NCI-H226 (cell line): ENCODE data around the gene SPSB3.
A peak's percentile ranks its signal among the peaks of the same experiment; 100 is the strongest.

Experiments
- DNase-seq: peaks from one replicate; pipeline ENCODE4 v3.0.0-alpha.2; 2015

The SPSB3 gene

DNA sequence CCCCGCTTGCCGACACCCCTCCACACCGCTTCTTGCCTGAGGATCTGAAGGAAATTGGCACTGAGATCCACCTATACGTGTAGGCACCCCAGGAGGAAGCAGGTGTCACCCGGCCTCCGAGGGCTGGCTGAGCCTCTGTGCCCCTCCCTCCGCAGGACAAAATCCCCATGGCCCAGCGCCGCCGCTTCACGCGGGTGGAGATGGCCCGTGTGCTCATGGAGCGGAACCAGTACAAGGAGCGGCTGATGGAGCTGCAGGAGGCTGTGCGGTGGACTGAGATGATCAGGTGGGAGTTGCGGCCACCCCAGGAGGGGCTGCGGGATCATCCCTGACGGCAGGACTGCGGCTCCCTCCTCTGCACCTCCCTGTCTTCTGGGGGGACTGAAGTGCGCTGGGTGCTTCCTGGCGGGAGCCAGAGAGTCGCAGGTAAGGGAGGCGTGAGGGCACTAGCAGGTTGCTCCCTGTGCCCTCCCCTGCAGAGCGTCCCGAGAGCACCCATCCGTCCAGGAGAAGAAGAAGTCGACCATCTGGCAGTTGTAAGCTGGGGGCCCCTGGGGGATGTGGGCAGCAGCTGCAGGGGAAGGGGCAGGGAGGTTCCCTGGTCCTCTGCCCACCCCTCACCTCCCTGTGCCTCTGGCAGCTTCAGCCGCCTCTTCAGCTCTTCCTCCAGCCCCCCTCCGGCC lies 20.0 kb downstream of the SPSB3 start:
- DNase-seq = no peak

DNA sequence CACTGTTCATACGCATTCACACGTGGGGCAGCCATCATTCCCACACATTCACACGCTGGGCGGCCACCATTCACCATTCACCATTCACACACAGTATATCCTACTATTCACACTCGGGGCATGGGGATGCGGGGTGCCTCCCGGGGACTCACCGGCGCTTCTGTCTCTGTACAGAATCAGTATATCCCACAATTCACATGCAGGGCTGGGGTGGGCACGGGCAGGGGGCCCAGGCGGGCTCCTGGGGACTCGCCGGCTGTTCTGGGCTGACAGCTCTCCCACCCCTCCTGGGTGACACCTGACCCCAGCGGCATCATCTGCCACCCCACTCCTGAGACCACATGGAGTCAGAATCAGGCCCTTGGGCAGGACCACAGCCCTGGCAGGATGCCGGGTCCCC lies 20.6 kb downstream of the SPSB3 start:
- no peak for DNase-seq

DNA sequence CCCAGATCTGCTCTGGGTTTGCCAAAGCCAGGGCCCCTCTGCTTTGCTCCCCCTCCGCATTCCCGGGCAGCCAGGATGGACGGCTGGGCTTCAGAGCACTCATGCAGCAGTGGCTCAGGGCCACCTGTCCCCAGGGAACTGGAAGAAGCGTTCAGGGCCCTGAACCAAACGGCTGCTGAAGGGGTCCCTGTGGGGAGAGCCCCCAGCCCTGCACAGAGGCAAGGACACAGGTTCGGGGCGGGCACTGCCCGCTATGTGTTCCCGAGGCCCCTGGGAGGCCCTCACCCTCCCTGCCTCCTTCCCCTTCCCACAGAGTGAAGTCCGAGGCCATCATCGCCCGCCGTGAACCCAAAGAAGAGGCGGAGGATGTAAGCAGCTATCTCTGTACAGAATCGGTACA lies 21.5 kb downstream of the SPSB3 start:
- no peak for DNase-seq

DNA sequence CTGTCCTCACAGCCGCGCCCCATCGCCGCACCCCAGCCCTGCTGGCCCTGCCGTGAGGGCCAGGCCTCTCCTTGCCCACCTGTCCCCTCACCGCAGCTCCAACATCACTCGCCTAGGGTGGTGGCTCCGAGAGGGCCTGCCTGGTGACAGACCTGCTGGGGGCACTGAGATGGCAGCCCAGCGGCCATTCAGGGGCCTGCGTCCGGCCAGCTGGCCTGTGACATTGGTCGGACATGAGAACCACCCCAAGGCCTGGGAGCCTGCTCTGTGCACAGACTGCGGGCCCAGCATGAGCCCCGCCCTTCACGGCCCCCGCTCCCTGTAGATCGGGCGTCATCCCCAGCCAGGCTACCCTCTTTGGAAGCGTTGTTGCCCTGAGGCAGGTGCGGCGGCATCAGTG lies 22.9 kb downstream of the SPSB3 start:
- DNase-seq = no peak

DNA sequence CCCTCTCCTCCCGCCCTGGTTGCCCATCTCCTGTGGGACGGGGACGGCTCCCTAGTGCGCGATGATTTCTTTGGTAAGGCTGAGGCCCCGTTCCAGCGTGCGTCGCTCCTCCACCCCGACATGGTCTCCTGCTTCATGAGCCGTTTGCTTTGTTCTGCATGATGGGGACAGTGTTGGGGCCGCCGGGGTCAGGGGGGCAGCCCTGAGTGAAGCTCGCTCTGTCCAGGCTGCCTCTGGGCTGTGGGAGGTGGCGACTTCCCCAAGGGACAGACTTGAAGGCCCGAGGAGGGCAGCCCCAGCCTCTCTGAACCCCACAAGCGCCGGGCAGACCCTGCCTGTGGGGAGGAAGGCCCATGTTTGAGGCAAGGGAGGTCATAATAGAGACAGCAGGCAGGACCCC lies 23.4 kb downstream of the SPSB3 start:
- no peak for DNase-seq

DNA sequence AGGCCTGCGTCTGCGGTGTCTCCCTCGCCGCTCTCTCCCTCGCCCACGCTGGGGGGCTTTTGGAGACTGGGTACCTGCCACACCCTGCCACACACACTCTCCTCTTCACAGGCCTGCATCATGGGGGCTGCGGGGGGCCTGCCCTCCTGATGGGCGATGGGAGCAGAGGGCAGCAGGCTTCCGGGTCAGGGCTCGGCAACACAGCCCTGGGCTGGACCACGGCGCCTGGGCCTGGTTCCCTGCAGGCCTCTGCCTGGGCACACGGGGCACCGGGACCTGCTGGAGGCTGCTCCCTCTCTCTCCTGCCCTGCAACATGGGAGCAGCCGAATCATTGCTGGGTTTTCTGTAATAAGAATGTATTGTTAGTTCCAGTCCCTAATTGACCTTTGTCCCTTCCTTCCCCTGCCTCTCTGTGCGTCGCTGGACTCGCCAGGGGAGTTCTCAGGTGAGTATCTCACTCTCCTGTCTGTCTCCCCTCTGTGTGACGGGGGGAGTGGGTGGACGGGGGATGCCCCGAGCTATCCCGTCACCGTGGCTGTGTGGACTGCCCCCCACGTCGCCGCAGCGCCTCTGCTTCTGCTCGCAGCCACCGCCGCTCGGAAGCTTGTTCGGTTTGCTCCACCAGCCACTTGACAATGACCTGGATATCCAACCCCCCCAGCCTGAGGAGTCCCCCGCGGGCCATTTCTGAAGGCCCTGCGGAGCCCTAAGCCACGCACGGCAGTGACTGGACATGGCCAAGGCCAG lies 24.5 kb downstream of the SPSB3 start:
- DNase-seq = no peak

DNA sequence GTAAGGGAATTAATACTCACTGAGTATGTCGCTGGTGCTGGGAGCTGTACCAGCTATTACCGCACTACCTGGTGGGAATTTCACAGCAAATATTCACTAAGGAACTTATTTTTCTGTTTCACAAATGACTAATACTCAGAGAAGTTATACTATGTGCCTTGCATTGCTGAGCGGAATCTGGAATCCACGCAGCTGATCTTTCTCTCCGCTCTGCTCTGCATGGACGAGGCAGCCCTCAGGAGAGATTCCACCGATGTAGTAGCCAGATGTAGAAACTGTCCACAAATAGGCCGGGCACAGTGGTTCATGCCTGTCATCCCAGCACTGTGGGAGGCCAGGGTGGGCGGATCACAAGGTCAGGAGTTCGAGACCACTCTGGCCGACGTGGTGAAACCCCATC lies 28.2 kb downstream of the SPSB3 start:
- no peak for DNase-seq

DNA sequence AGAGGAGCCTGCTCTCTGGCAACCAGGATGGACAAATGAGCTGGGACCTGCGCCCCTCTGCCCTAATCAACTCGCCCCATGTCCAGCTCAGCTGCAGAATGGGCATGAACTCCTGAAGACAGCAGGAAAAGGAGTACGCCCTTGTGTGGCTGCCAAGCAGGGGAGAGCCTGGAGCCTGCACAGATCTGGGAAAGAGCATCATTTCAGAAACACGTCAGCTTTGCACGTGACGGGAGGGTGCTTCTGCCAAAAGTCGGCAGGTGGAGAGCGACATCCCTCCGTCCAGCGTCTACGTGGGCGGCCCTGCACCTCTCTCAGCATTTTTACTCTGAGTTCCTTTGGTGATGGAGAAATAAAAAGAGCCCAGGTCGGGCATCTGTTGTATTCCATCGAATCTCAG lies 29.5 kb downstream of the SPSB3 start:
- no peak for DNase-seq

DNA sequence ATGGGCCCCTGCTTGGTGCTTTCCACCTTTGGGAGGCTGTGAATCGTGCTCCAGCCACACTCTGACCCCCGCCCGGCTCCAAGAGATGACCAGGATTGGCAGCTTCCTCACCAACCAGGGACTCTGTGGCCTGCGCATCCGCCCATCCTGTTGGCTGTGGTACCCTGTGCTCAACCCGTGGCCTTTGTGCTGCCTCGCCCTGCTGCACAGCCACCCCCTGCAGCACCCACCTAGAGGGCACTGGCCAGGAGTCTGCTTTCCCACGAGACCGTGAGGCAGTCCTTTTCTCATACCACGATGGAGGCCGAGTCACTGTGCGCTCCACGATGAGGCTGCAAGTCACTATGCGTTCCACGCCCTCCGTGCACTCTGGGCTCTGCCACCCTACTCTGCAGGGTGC lies 30.4 kb downstream of the SPSB3 start:
- DNase-seq = no peak

DNA sequence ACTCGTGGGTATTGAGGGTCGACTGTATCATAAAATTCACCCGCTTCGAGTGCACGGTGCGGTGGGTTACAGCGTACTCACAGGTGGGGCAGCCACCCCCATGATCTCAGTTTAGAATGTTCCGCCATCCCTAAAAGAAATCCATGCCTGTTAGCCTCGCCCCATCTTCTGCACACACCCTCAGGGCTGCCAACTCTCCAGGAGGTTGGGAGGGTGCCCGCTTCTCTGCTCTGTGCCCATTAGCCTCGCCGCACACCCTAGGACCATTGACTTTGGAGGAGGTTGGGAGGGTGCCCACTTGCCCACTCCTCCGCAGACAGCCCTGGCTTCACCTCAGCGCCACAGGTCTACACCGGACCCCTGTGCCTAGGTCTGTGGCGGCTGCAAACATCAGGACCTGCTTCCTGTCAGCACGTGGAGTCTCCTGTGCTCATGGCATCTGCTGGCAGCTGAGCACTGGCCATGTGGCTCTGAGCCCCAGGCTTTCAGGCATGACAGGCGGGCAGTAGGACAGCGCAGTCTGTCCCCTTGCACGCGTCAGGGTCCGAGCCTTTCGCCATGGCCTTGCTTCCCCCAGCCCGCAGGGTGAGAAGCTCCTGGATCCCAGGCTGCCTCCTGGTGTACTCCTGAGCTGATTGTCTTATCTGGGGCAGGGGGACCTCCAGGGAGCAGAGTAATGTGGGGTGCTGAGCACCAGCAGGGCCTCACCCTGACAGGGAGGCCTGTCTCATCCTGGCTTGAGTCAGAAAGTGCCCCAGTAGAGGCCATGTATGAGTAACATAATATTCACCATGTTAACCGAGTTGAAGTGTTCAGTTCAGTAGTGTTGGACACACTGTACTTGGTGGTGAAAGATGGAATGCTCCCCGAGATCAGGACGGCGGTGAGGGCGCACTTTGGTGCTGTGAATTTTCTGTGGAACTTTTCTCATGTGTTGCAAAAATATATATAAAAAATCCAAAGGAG lies 32.9 kb downstream of the SPSB3 start:
- peak; percentile 25 for DNase-seq

DNA sequence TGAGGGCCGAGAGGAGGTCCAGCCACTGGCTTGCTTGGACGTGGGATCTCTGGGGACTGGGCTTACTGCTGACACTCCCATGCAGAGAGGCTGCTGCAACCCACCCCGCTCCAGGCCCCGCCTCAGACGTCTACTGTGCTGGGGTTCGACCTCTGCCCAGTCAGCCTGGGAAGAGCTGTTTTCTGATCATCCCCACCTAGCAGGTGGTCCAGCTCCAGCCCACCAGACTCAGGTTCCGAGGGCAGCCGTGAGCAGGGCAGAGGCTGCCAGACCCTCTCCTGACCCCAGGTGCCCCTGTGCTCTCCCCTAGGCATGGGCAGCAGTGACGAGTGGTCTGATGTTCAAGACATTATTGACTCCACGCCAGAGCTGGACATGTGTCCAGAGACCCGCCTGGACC lies 34.4 kb downstream of the SPSB3 start:
- DNase-seq = no peak

DNA sequence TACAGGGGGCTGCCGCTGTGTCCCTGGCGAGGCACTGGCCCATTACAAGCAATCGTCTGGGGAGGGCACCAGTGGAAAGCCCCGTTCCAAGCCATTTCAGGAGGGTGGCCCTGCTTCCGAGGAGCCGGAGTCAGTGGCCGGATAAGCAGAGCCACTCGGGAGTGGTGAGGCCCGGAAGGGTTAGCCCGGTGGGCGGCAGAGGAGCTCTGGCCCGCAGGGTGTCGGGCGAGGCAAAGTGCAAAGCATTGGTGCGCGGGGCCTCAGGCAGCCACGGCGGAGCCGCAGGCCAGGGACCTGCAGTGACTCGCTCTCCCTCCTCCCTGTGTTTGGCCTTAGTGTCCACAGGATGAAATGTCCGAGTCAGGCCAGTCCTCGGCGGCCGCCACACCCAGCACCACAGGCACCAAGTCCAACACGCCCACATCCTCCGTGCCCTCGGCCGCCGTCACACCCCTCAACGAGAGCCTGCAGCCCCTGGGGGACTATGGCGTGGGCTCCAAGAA lies 35.6 kb downstream of the SPSB3 start:
- DNase-seq = peak; percentile 18

DNA sequence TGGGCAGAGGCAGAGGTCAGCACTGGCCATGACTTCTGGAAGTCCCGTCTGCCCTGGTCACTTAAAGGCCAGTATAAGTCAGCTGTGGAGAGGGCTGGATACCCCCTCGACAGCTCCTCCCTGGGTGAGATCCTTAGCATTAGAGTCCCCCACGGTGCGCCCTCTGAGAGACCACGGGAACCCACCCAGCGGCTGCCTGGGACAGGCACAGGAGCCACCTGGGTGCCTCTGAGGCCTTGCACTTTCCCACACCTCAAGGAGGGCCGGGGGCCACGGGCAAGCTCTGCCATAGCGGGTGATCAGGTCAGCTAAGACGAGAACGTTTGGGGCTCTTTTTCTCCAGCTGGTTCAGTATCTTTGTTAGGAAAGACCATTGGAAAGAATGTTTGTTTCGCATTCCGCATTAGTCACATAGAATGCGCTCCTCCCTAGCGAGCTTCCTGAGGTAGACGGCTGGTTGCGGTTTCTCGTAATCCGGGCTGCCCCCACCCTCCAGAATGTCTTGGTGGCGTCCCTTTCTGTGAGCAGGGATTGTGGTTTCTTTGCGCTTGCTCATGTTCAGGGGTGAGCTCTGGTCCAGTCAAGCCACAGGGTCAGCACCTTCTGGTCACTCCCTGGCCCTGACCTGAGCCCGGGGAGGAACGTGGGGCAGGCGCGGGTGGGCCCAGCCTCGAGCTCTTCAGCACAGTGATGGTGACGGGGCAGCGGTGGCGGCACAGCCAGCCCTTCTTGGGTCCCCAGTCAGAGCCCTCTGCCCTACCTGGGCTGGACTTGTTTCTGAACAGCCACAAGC lies 36.3 kb downstream of the SPSB3 start:
- peak; percentile 99 for DNase-seq

DNA sequence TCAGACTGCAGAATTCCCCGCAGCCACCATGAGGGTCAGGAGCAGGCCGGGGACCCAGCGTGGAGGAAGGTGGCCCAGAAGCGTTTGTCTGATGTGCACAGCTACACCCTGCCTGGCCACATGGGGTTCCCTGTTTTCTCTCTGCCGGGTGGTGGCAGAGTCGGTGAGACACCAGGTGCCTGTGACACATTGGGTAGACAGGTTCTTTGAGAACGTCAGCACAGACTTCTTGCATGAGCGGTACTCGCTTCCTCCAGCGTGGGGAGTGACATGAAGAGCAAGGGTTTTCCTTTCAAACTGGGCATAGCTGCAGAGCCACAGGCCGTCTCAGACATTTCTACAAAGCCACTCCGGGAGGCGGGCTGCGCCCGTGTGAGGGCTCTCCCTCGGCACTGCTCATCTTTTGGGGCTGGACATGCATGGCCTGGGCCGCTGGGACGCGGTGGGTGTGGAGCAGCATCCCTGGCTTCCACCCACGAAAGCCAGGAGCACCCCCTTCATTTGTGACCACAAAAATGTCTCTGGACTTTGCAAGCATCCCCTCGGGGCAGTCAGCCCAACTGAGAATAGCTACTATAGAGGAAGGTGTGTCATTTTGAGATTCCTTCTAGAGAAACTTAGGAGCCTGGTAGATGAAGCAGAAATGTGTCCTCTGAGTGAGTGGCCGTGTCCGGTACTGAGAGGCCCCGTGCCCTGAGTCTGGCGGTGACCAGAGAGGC lies 37.0 kb downstream of the SPSB3 start:
- peak; percentile 93 for DNase-seq

DNA sequence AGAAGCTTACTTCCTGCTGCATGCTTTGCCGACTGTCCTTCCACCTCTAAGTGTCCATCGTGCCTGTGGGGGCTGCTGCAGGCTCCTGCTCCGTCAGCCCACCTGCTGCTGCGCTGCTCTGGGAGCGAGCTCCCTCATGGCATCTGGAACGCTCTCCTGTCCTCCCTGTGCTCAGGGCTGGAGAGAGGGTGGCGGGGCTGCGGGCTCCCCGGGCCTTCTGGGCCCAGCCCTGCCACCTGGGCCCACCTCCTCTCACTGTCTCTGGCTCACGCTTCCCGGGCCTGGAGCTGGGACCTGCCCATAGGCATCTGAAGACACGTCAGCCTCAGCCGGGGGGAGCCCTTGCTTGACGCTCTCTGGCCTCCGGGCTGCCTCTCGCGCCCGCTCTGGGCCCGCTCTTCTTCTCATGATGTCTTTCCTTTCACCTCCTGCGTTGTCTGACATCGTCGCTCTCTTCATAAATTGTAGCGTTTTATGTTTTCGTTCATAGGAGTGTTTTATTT lies 38.0 kb downstream of the SPSB3 start:
- no peak for DNase-seq

DNA sequence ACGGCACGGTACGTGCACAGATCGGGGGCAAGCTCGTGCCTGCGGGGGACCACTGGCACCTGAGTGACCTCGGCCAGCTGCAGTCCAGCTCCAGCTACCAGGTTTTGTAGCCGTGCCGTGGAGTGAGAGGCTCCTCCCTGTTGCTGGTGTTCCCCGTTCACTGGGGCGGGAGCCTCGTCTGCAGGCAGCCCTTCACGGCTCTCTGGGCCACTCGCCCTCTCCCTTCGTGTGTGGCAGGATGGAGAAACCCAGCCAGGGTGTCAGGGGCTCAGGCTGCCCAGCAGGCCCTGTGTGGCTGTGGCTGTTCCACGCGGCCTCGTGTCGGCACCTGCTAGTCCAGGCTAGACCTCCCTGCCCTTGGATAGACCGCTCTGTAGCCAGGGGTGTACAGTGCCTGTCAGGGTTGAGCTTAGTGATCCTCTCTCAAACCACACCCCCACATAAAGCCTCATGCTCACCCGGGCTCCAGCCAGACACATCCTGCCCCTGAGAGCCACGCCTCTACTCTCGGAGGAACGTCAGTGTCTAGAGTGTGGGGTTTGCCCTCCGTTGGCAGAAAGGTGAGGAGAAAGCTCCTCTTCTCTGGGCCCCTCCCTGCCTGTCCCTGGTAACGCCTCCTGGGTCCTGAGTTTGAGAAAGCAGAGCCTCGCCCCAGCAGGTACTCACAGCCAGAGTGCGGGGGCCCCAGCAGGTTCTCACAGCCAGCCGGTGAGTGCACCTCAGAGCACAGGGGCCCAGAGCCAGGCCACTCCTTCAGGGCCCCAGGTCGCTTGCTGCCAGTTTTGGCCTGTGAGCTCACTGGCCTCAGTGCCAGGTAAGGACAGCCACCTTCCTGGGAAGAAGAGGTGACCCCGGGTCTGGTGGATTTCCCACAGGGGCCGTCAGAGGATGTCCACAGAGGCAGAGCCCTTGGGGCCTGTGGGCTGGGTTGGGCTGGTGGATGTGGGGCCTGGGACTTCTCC lies 38.7 kb downstream of the SPSB3 start:
- peak; percentile 93 for DNase-seq

DNA sequence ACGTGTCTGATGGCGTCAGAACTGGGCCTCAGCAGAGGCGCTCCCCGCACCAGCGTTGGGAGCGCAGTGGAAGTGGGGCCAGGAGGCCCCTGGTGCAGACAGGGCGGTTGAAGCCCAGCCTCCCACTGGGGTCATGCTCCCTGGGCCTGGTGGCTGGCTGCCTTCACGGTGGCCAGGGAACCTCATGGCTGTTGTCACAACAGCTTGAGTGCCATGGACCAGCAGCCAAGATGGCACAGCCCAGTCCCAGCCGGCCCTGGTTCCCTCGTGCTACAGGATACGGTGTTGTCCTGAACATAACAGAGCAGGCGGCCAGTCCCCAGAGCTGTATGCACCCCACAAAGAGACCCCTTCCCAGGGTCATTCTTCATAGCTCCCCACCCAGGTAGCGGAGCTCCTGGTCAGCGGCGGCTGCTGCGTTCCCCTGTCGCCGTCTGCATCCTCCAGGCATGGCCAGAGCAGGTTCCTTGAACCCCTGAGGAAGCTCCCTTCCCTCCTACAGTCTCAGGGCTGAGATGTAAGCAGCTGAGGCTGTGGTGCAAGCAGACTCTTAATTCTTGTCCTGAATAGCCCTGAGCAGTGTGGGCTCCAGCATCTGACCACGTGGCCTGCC lies 40.7 kb downstream of the SPSB3 start:
- no peak for DNase-seq

DNA sequence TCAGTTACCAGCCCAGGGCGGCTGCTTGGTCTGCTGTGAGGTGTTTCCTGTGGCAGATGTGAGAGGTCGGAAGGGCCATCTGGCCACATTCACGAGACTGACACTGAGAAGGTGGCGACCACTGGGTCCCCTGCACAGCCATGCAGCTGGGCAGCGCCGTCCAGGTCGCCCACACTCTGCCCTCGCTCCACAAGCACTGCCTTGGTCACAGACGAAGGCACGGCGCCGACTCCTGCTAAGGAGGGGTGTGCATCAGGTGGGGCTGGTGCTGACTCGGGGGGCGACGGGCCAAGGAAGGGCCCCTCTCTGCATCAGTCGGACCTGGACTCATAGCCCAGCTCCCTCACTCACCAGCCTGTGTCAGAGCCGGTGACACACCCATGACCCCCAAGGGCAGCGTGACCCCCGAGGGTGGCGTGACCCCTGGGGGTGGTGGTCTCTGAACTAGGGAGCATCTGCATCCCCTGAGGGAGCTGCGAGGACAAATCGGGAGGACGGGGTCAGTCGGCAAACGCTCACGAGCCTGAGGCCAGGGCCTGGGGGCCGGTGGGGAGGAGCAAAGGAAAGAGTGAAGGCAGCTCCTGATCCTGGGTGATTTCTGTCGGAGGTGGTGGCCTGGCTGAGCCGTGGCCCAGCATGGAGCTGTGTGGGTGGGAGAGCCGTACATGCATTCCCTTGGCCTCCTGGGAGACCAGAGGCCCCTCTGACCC lies 41.4 kb downstream of the SPSB3 start:
- no peak for DNase-seq

DNA sequence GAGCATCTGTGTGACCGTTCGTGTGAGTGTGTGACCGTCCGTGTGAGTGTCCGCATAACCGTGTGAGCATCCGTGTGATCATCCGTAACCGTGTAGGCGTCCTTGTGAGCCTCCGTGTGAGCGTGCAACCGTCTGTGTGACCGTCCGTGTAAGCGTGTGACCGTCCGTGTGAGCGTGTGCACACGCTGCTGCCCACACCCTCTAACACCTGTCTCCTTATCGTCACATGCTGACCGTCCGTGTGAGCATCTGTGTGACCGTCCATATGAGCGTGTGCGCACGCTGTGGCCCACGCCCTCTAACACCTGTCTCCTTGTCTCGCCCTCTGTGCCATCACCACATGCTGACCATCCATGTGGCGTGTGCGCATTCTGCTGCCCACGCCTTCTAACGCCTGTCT lies 42.1 kb downstream of the SPSB3 start:
- no peak for DNase-seq
